ENCODE data around the gene MAP2K5. TPM values are rescaled to one million over a fixed set of nuclear protein-coding genes. Genes with fewer than 3 reads are reported as not detected.

Gene MAP2K5
- total RNA-seq, 1 experiment from 2014 or later = 7.1 TPM

DNA sequence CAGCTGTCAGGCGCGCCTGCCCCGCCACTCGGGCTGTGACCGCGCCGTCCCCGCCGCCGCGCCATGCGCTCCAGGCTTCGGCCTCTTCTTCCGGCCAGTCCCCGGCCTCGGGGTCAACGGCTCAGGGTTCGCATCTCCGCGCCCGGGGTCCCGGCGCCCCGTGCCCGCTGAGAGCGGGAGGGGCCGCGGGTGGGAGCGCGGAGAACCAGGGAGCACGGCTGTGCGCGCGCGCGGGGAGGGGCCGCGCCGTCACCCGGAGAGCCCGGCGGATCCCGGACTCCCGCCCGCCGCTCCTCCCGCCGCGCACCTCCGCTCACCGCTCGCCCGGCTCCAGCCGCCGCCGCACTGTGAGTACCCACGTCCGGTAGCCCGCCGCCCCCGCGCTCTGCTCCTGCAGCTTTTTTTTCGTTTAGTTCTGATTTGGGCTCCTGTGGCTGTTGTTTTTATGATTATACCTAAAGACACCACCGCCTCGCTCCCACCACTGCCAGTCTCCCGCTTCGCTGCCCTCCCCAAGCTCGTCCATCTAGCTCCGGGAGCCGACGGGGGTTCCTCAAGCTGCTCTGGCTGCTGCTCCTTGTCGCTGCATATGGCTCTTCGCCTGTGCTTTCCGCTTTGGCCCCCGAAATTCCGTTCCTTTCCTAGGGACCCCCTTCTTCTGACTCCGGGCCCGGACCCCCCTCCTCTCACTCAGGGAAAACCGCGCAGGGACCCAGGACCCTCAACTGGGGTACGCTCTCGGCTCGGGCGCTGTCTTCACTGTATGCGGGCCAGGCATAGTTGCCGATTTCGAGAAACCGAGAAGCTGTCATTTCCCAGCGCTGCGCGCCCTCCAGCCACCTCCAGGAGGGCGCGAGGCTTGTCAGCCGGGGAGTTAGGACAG is 281.1 kb downstream of the MAP2K5 start:
- no peak for DNase-seq (ENCODE audit: low read depth)

DNA sequence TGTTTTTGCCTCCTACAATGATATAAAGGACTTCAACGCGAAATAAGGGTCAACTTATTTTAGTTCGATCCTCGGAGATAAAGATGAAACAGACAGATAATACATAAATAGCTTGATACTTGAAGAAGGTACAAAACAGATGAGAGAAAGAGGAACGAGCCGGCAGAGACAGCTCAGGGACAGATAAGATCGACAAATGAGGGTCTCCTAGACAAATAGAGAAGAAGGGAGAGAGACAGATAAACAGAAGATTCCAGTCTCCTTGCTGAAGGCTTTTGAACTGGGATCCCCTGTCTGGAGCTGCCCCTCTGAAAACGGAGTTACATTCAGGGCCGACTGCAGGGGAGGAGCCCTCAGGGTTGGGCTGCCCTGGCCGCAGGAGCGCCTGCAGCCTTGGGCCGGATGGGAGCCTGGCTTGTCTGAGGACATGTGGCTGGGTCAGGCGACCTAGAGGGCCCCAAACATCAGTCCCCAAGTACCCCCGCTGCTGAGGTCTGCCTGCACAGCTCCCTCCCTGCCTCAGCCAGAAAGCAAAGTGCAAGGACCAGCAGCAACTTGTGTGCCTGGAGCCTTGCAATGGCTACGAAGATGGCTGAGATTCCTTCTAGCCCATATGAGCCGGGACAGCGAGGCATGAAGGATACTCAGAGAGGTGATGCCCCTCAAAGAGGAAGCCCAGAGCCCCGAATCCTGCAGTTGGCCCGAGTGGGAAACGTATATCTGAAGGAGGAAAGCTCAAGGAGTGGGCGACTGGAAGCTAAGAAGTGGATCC is 281.9 kb downstream of the MAP2K5 start:
- DNase-seq (ENCODE audit: low read depth) = no peak

DNA sequence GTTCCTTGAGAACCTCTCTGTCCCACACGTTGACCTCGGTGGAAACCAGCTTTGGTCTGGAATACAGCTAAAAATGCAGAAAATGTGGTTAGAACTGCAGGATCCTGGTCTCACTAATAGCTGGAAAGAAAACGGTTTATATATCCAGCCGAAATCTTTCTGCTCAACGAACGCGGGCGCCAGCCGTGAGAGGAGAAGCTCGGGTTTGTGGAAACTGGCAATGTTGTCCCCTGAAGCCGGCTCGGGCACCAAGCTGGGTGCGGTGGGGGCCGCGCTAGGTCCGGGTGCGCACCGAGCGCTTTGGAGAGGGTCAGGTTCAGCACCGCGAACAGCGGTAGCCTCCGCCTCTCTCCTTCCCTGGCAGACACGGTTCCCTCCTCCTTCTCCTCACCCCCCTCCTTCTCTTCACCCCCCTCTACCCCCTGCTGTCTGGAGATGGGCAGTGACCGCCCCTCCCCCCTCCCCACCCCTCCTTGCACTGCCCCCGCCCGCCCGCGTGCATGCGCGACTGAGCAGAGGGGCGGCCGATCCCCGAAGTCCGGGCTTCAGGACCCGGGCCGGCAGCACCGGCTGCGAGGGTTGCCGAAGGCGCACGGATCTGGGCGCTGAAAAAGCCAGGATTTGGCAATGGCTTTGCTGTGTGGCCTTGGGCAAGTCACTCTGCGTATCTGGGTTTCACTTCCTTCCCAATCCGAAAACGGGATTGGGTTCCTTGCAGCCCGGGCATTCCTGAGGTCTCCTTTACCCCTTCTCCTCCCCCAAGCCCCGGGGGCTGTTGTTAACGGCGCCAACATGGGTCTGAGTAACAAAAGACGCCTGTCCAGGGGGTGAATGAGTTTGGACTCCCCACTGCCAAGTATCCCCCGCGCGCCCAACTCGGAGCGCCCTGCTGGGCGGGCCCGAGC is 282.7 kb downstream of the MAP2K5 start, which contains the start of gene SKOR1:
SKOR1 (plus strand) TSS at position 534 of the 905 bp plus-strand sequence; CDS start at position 628, 94 bp downstream.
- peak; percentile 30 for DNase-seq (ENCODE audit: low read depth)

DNA sequence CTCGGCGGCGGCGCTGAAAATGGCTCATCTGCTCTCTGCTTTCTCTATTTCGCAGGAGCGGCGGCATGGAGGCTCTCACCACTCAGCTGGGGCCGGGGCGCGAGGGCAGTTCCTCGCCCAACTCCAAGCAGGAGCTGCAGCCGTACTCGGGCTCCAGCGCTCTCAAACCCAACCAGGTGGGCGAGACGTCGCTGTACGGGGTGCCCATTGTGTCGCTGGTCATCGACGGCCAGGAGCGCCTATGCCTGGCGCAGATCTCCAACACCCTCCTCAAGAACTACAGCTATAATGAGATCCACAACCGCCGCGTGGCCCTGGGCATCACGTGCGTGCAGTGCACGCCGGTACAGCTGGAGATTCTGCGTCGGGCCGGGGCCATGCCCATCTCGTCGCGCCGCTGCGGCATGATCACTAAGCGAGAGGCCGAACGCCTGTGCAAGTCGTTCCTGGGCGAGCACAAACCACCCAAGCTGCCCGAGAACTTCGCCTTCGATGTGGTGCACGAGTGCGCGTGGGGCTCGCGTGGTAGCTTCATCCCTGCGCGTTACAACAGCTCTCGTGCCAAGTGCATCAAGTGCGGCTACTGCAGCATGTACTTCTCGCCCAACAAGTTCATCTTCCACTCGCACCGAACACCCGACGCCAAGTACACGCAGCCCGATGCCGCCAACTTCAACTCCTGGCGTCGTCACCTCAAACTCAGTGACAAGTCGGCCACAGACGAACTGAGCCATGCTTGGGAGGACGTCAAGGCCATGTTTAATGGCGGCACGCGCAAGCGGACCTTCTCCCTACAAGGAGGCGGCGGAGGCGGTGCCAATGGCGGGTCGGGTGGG is 283.6 kb downstream of the MAP2K5 start:
- DNase-seq (ENCODE audit: low read depth) = no peak

DNA sequence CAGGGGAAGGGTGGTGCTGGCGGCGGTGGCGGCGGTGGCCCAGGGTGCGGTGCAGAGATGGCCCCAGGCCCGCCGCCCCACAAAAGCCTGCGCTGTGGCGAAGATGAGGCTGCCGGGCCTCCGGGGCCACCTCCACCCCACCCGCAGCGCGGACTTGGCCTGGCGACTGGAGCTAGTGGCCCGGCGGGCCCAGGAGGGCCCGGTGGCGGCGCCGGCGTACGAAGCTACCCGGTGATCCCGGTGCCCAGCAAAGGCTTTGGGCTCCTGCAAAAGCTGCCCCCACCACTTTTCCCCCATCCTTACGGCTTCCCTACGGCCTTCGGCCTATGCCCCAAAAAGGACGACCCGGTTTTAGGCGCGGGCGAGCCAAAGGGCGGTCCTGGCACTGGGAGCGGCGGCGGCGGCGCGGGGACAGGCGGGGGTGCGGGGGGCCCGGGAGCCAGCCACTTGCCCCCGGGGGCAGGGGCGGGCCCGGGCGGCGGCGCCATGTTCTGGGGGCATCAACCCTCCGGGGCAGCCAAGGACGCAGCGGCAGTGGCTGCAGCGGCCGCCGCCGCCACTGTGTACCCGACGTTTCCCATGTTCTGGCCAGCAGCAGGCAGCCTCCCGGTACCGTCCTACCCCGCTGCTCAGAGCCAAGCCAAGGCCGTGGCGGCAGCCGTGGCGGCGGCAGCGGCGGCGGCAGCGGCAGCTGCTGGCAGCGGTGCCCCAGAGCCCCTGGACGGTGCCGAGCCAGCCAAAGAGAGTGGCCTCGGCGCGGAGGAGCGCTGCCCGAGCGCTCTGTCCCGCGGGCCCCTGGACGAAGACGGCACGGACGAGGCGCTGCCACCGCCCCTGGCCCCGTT is 284.4 kb downstream of the MAP2K5 start:
- no peak for DNase-seq (ENCODE audit: low read depth)

DNA sequence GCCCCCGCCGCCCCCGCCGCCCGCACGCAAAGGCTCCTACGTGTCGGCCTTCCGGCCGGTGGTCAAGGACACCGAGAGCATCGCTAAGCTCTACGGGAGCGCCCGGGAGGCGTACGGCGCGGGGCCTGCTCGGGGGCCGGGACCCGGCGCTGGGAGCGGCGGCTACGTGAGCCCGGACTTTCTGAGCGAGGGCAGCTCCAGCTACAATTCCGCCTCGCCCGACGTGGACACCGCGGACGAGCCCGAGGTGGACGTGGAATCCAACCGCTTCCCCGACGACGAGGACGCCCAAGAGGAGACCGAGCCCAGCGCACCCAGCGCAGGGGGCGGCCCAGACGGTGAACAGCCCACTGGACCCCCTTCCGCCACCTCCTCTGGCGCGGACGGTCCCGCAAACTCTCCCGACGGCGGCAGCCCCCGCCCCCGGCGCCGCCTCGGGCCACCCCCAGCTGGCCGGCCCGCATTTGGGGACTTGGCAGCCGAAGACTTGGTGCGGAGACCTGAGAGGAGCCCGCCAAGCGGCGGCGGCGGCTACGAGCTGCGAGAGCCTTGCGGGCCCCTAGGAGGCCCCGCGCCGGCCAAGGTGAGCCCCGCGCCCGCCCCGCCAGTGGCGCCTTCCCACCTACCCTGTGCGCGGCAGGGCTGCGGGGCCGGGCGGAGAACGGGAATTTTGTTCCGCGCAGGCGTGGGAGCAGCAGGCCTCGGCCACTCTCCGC is 285.2 kb downstream of the MAP2K5 start:
- DNase-seq (ENCODE audit: low read depth) = no peak

DNA sequence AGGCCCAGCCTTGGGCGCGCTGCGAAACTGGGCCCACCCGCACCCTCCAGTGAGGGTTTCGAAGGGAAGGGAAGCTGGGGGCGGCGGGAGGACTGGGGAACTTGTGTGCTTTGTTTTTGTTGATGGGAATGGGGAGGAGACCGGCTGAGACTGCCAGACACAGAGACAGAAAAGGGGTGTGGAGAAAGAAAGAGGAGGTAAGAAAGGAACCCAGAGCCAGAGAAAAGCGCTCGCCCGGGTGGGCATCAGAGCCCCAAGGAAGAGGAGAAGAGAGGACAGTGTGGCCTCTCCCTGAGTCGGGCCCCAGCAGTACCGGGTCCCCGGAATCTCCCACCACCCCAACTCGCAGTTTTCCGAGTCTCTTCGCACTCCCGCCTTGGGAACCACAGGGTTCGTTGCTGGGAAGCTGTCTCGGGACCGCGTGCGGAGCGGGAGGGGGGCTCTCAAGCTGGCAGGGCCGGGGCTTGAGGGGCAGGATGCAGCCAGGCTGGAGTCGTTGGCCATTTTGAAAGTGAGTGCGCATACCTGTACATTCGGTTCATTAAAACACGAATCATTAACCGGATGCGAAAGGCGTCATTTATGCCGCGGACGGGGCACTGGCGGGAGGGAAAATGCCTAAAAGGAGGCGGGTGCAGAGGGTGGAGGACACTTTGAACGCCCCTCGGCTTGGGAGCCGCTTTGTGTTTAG is 285.9 kb downstream of the MAP2K5 start:
- no peak for DNase-seq (ENCODE audit: low read depth)

DNA sequence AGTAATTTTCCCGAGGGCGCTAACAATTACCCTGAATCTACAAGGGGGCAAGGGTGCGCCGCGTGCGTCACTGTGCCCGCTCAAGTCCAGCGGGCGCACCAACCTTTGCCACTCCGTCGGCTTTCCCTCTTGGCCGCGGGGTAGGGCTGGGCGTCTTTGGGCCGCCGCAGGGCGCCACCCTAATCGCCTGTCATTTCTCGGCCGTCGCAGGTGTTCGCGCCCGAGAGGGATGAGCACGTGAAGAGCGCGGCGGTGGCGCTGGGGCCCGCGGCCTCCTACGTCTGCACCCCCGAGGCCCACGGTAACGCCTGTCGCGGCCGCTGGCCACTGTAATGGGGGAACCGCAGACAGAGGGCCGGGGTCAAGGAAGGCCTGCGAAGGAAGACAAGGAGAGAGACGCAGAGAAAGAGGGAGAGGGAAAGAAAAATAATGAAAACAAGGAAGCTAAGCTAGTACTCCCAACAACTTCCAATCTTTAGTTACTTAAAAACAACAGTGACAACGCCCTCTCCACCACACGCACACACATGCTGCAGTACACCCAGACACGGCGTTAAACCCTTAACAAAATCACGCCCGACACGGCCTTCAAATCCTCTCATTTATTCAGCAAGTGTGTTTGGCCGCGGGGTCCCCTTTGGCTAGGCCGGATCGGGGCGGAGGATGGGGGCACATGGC is 286.6 kb downstream of the MAP2K5 start:
- no peak for DNase-seq (ENCODE audit: low read depth)

DNA sequence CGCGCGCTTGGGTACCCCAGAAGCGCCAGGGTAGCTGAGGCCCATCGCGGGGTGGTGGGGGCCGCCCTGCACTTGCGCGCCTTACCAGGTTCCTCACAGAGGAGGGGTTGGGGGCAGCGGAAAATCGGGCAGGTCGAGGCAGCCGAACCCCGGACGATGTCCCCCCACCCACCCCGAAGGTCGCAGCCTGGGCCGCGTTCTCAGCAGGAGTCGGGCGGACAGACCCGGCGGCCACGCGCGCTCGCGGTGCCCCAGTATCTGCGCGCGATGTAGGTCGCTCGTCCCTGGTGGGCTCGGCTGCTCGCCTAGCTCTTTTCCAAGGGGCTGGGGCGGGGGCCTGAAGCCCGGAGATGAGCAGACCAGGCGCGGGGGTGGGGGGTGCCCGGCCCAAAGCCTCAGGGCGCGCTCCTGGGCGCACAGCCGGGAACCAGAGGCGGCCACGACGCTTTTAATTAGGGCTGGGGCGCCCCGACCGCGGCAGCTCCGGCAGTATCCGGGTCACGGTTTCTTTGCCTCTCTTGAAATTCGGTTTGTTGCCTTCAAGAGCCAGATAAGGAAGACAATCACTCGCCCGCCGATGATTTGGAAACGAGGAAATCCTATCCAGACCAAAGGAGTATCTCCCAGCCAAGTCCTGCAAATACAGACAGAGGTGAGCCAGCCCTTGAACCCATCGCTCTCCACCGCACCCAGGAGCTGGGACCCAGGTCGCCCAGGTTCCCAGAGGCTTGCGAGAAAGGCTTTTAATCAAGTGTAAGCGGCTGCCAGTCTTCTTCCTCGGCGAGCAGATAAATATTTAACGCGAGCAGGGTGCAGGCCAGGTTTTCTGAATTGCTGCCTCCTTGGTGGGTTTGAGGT is 287.4 kb downstream of the MAP2K5 start:
- DNase-seq (ENCODE audit: low read depth) = no peak

DNA sequence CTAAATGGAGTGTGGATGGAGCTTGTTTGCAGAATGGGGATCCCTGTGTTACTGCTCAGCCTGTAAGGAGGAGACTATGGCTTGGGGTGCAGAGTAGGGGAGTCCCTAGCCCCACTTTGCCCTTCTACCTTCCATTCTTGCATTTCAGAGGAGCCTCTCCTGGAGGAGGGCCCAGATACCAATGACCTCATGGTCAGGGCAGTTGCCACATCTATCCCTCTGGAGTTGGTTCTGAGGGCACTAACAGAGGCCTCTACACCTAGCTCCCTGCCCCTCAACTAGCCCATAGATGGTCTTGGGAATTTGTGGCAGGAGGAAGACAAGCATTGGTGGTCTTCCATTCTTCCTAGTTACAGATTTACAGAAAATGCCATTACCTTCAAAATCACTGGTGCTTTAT is 288.9 kb downstream of the MAP2K5 start:
- no peak for DNase-seq (ENCODE audit: low read depth)

DNA sequence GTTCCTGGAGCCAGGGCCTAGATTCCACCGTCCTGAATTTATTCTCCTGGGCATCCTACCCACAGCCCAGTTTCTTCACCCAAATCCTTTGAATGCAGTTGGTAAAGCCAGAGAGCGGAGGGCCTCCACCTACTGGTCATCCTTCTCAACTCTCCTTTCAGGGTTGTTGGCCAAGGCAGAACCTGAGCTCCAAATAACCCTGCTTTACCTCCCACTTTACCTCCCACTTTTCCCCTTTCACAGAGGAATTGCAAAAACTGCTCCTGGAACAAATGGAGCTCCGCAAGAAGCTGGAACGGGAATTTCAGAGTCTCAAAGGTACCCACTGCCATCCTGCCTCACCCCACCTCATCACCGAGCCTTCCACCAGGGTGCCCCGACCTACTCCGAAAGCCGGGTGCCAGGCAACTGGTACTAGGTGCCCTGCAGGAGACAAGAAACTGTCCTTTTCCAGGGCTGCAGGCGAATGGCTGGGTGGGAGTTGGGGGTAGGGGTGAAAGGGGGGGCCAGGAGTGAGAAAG is 289.6 kb downstream of the MAP2K5 start:
- peak; percentile 39 for DNase-seq (ENCODE audit: low read depth)

DNA sequence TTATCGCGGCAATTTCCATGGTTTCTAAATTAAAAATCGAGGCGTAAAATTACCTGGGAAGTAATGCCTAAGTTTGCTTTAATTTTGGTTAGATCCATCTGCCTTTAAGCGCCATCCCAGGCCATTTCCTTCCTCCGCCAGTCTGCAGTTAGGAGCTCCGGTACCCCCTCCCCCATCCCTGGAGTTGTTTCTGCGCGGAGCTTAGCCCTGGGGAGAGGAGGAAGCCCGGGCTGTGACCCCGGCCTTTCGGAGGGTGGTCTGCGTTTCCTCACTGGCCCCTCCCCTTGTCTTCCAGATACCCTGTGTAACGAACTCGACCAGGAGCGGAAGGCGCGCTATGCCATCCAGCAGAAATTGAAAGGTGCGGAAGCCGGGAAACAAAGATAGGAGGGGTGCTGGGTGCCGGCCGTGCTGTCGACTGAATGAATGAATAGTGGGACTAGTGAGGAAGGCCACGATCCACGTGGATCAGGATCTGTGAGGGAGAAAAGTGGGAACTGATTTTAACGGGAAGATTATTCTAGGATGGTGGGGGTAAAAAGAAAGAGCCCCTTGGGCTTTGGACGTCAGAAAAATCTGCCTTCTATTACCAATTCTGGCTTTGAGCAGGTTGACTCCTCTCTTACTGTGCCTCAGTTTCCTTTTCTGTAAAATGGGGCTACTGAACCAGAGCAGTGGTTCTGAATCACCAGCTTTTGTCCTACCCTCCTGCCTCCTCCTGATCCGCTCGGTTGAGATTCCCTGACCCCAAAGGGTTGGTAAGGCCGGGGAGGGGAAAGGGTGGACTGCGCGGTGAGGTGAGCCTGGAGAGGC is 290.6 kb downstream of the MAP2K5 start:
- DNase-seq (ENCODE audit: low read depth) = no peak

DNA sequence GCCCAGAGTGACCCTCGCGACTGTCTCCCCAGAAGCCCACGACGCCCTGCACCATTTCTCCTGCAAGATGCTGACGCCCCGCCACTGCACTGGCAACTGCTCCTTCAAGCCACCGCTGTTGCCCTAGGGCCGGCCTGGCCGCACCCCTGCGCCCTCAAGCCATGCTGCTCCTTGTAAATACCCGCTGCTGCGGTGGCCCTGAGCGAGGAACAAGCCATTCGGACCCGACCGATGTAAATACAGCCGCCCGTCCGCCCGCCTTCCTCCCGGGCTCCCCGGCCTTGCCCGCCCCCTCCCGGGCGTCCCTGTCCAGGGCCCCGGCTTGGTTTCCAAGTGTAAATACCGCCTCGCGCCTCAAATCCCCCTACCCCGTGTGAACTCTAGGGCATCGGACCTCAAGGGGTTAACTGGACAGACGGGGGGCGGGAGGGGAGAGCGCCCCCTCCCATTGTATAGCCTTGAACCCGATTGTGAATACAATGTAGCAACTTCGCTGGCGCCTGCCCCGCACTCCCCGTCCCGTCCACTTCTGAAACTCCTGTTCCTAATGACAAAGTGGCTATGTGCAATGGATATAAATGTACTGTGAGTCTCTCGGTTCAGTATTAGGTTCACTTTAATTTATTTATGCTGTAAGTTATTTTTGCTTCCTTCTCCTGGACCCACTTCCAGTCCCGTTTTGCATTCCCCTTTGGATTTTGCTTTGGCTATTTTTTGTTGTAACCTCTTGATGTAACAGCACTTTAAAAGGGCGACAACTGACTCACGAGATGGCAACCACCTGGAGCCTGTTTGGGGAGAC is 291.4 kb downstream of the MAP2K5 start:
- DNase-seq (ENCODE audit: low read depth) = peak; percentile 35

DNA sequence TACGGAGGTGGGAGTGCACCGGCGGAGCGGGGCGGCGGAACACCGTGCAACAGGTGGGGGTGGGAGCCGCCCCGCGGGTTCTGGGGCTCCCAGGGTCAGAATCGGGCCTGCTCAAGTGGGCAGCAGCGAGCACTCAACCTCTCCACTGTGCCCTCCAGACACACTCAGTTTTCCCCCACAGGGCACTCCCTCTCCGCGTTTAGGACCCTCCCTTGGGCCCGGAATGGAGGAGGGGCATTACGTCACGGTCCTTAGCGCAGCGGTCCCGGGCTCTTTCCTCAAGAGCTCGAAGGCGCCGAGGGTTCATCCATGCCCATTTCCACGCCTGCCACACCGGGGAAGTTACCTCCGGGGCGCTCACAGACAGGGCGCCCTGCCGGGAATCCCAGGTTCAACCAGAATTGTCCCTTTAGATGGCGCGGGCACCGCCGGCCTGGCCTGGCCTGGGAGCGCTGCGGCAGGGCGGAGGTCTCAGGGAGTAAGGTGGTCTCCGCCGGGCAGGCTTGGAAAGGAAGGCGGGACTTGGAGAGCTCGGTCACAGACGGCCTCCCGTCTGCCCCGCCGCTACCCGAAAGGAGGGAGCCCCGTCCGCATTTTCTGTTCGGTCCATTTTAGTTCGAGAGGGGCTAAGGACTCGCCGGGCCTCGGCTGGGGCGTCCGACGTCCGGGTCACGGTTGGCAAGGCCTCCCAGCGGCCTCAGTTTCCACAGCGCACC is 292.2 kb downstream of the MAP2K5 start:
- DNase-seq (ENCODE audit: low read depth) = no peak

Measured in RPMI7951 (cell line).